Suprapubic skin (tissue), 4 donors: ENCODE measurements around the gene FRMD4A. TPM values are rescaled to one million over a fixed set of nuclear protein-coding genes. Genes with fewer than 3 reads are reported as not detected.
"Not testable (repeated sequence)": the region's sequence is repeated elsewhere in the genome, so short reads cannot be mapped to it uniquely, and the experiment has no call there.

Experiments
- DNase-seq, 2 donors: peaks; one replicate each; pipeline ENCODE4 v3.0.0-alpha.2; 2019; ENCODE audit warnings: low spot score in 2 of 2
- H3K27ac ChIP-seq: fragments of 200-600 bp; sonication (generic); one replicate; pipeline ENCODE4 v1.5.1; 2019
- H3K27me3 ChIP-seq: fragments of 200-600 bp; sonication (generic); one replicate; pipeline ENCODE4 v1.5.1; 2019
- H3K36me3 ChIP-seq: fragments of 200-600 bp; sonication (generic); one replicate; pipeline ENCODE4 v1.5.1; 2019
- H3K4me1 ChIP-seq: fragments of 200-600 bp; sonication (generic); one replicate; pipeline ENCODE4 v1.5.1; 2019
- H3K4me3 ChIP-seq: fragments of 200-600 bp; sonication (generic); one replicate; pipeline ENCODE4 v1.5.1; 2019; ENCODE audit warnings: mild to moderate bottlenecking
- H3K9me3 ChIP-seq: fragments of 200-600 bp; sonication (generic); one replicate; pipeline ENCODE4 v1.5.1; 2019
- EP300 ChIP-seq: sonication (generic); formaldehyde crosslinking; IDR thresholded peaks from one replicate; pipeline ENCODE4 v1.6.1; 2017; ENCODE audit warnings: antibody characterized with exemption
- POLR2A ChIP-seq, 2 donors: fragments of 450-650 bp; IDR thresholded peaks; one replicate each; pipeline ENCODE4 v1.6.1; 2017; ENCODE audit warnings: antibody characterized with exemption in 2 of 2, mild to moderate bottlenecking in 2 of 2, moderate library complexity in 2 of 2
- POLR2AphosphoS5 ChIP-seq, 3 donors: sonication (generic); formaldehyde crosslinking; IDR thresholded peaks; one replicate each; pipeline ENCODE4 v1.6.1; 2017; ENCODE audit warnings: antibody characterized with exemption in 3 of 3
- WGBS: methylation state at CpG from one replicate; pipeline ENCODE4 v1.1.5; 2018; 5-methylcytosine and 5-hydroxymethylcytosine counted together
- total RNA-seq, 4 donors: library from RNA; depleted of rRNA; stranded (reverse); fragments of >200 nt; gene quantifications; one replicate each; pipeline ENCODE4 v1.1.0, GENCODE V29; 2016
- TF ChIP-seq, protein P1 (sequence below), 2 donors: fragments of 200-600 bp in 1 of 2; fragments of 450-650 bp in 1 of 2; sonication (generic) in 1 of 2; IDR thresholded peaks; one replicate each; pipeline ENCODE4 v1.5.1; 2016 to 2019; ENCODE audit warnings: antibody characterized with exemption in 2 of 2, mild to moderate bottlenecking in 1 of 2, moderate library complexity in 1 of 2

FRMD4A gene
- total RNA-seq, 4 donors from 2014 or later, result 27.4 to 86.3 (median 58.0) TPM

DNA sequence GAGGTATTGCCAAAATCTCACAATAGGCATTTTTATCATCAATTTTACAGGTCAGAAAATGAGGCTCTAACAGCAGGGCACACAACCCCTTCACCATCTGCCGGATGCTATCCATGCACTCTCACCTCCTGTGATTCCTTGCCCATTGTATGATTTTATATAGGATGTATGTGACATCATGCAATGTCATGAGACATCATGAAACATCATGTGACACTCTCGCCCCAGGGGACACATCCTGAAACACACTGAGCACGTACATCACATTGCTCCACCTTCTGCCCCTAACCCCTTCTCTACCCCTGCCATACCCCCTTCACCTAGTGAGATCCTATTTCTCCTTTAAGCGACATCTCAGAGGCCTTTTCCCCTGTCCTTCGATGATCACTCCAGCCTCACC lies 189.4 kb downstream of the FRMD4A start:
- Histone ChIP-seq H3K27ac (no peak overlapping the region), H3K9me3 (no peaks in the 10 kb centered on the region), H3K36me3 (no peaks in the 10 kb centered on the region), H3K4me3 (no peak overlapping the region), H3K27me3 (peaks cover 22% of the 10 kb centered on the region), H3K4me1 (no peaks in the 10 kb centered on the region)
- TF ChIP-seq, protein P1, sequence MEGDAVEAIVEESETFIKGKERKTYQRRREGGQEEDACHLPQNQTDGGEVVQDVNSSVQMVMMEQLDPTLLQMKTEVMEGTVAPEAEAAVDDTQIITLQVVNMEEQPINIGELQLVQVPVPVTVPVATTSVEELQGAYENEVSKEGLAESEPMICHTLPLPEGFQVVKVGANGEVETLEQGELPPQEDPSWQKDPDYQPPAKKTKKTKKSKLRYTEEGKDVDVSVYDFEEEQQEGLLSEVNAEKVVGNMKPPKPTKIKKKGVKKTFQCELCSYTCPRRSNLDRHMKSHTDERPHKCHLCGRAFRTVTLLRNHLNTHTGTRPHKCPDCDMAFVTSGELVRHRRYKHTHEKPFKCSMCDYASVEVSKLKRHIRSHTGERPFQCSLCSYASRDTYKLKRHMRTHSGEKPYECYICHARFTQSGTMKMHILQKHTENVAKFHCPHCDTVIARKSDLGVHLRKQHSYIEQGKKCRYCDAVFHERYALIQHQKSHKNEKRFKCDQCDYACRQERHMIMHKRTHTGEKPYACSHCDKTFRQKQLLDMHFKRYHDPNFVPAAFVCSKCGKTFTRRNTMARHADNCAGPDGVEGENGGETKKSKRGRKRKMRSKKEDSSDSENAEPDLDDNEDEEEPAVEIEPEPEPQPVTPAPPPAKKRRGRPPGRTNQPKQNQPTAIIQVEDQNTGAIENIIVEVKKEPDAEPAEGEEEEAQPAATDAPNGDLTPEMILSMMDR (IDR thresholded peaks at IDR 0.05), result no peak
- TF ChIP-seq POLR2A (IDR thresholded peaks at IDR 0.05), result no peak
- TF ChIP-seq EP300, result no peak
- TF ChIP-seq POLR2AphosphoS5 (IDR thresholded peaks at IDR 0.05), result no peak
- WGBS, result 85% methylated on average over 5 of the region's 5 CpGs
- no peak for DNase-seq

DNA sequence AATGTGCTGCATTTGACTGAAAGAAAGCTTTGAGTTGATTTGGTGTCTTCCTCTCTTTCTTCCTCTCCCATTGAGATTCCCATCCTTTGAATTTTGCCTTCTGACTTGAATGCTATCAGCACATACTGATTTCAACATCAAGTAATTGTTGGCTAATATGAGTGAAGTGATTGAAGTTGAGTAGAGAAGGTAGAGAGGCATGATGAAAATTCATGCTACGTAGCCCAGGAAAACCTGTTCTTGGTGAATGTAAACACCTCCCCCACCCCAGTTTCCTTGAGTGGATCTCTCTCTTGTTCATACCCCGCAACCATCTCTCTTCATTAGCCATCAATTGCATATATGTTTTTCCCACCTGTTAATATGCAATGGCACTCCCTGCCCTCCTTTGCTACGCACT lies 193.3 kb downstream of the FRMD4A start:
- H3K4me3 ChIP-seq, result no peak overlapping the region
- no peaks in the 10 kb centered on the region for H3K4me1 ChIP-seq
- TF ChIP-seq EP300 (no peak), POLR2A (IDR thresholded peaks at IDR 0.05) (no peak), POLR2AphosphoS5 (IDR thresholded peaks at IDR 0.05) (no peak)
- TF ChIP-seq, protein P1 (IDR thresholded peaks at IDR 0.05), result no peak
- H3K27ac ChIP-seq, result no peak overlapping the region
- no peak for DNase-seq
- H3K9me3 ChIP-seq, result no peaks in the 10 kb centered on the region
- peaks cover 11% of the 10 kb centered on the region for H3K27me3 ChIP-seq
- 61% methylated on average over 3 of the region's 3 CpGs for WGBS
- no peaks in the 10 kb centered on the region for H3K36me3 ChIP-seq

DNA sequence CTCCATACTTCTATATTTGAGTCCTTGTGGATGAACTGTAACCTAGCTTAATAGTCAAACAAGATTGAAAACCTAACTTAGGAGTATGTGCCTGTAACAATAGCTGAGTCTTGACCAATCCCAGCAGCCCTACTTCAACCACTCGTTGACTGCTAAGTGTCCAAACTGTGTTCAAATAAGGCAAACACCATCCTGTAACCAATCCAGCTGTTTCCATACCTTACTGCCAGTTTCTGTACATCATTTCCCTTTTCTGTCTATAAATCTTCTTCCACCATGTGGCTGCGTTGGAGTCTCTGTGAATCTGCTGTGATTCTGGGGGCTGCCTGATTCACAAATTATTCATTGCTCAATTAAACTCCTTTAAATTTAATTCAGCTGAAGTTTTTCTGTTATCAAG lies 195.5 kb downstream of the FRMD4A start:
- H3K4me3 ChIP-seq, DNase-seq, H3K27ac ChIP-seq, H3K36me3 ChIP-seq, H3K4me1 ChIP-seq, H3K9me3 ChIP-seq: not testable (repeated sequence)
- H3K27me3 ChIP-seq, result peaks cover 11% of the 10 kb centered on the region
- 31% methylated on average over 2 of the region's 2 CpGs for WGBS

DNA sequence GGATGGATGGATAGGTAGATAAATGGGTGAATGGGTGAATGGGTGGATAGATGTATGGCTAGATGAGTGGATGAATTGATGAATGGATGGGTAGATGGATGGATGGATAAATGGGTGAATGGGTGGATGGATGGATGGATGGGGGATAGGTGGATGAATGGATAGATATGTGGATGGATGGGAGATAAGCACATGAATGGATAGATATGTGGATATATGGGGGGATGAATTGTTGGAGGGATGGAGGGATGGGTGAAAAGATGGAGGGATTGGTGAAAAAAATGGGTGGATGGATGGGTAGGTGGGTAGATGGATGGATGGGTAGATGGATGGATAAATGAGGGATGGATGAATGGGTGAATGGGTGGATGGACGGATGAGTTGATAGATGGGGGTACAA lies 196.4 kb downstream of the FRMD4A start:
- no peak for DNase-seq
- Histone ChIP-seq H3K27me3 (peaks cover 8% of the 10 kb centered on the region), H3K36me3 (no peaks in the 10 kb centered on the region), H3K9me3 (no peaks in the 10 kb centered on the region), H3K27ac (no peak overlapping the region), H3K4me3 (no peak overlapping the region), H3K4me1 (no peaks in the 10 kb centered on the region)
- 92% methylated on average over 1 of the region's 1 CpG for WGBS
- TF ChIP-seq, protein P1 (IDR thresholded peaks at IDR 0.05), result no peak
- TF ChIP-seq EP300 (no peak), POLR2A (IDR thresholded peaks at IDR 0.05) (no peak), POLR2AphosphoS5 (IDR thresholded peaks at IDR 0.05) (no peak)

DNA sequence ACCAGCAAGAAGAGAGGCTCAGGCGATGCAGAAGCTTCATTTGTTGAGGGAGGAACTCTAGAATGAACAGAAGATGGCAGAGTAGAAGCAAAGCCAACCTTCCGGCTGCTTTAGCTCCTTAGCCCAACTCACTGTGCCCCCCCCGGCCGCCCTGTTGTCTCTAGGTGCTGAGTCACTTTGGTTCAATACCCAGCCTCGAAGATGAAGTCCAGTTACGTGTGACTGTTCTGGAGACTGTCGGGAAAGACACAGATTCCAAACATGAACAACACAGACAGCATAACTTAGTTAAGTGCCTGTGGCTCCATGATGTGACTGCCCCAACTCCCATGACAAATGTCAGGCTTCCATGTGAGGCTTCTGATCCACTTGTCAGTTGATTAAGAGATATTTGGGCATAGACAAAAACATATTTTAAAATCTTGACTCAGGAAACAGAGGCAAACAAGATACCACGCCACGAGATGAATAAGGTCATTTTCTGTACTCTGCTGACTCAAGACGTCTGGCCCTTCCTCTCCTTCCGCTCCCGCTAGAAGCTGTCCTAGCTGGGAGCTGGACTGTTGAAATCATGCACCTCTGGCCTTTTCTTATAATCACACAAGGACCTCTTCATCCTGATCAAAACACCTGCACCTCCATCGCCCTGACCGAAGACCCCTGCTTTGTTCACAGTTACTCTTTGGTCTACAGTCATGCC lies 199.3 kb downstream of the FRMD4A start:
- Histone ChIP-seq H3K27ac (no peak overlapping the region), H3K4me1 (no peaks in the 10 kb centered on the region), H3K4me3 (no peak overlapping the region), H3K9me3 (no peaks in the 10 kb centered on the region), H3K36me3 (no peaks in the 10 kb centered on the region), H3K27me3 (no peaks in the 10 kb centered on the region)
- TF ChIP-seq POLR2A (IDR thresholded peaks at IDR 0.05), result no peak
- no peak for TF ChIP-seq POLR2AphosphoS5 (IDR thresholded peaks at IDR 0.05)
- TF ChIP-seq, protein P1 (IDR thresholded peaks at IDR 0.05), result no peak
- WGBS, result 82% methylated on average over 14 of the region's 14 CpGs
- DNase-seq, result no peak

DNA sequence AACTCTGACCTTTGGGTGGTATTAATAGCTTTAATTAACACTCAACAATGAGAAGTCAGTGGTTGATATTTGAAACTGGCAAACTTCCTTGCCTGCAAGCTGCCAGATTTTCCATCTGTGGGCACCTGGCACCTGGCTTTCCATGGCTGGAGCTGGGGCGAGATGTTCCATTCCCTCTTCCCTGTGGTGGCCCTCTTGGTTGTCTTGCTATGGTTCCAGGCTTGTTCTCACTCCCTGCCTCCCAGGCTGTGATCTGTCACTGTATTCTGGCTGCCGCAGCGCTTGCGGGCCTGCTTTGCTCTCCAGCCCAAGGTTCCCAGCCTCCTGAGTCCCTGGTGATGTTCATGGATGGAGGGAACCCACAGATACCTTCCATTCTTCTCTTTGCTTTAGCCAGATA lies 201.0 kb downstream of the FRMD4A start:
- TF ChIP-seq POLR2AphosphoS5 (IDR thresholded peaks at IDR 0.05) (no peak), EP300 (no peak), POLR2A (IDR thresholded peaks at IDR 0.05) (no peak)
- TF ChIP-seq, protein P1 (IDR thresholded peaks at IDR 0.05), result no peak
- Histone ChIP-seq H3K36me3 (no peaks in the 10 kb centered on the region), H3K4me1 (no peaks in the 10 kb centered on the region), H3K9me3 (no peaks in the 10 kb centered on the region), H3K27me3 (no peaks in the 10 kb centered on the region), H3K27ac (no peak overlapping the region), H3K4me3 (no peak overlapping the region)
- 91% methylated on average over 4 of the region's 4 CpGs for WGBS
- no peak for DNase-seq
